Breast epithelium (tissue), 4 donors: ENCODE results near the gene KRTAP22-1. TPM values are rescaled to one million over a fixed set of nuclear protein-coding genes. Genes with fewer than 3 reads are reported as not detected.

Source experiments
- DNase-seq, 2 donors: peaks; one replicate each; pipeline ENCODE4 v3.0.0-alpha.2; 2019; ENCODE audit warnings: low spot score in 2 of 2
- H3K27ac ChIP-seq, 2 donors: fragments of 200-600 bp; sonication (generic) in 1 of 2; one replicate each; pipeline ENCODE4 v1.5.1; 2016 to 2019; ENCODE audit warnings: mild to moderate bottlenecking in 1 of 2
- H3K27me3 ChIP-seq, 2 donors: fragments of 200-600 bp; sonication (generic) in 1 of 2; one replicate each; pipeline versions ENCODE4 v1.5.1 to v1.6.0; 2017 to 2019; ENCODE audit warnings: control low read depth in 1 of 2, mild to moderate bottlenecking in 1 of 2
- H3K36me3 ChIP-seq: fragments of 200-600 bp; one replicate; pipeline ENCODE4 v1.5.1; 2019
- H3K4me1 ChIP-seq, 2 donors: fragments of 200-600 bp; sonication (generic); one replicate each; pipeline ENCODE4 v1.5.1; 2016 to 2019; ENCODE audit warnings: control low read depth in 1 of 2
- H3K4me3 ChIP-seq, 3 donors: fragments of 200-600 bp; sonication (generic); 1 replicate in 2 of 3; 2 replicates in 1 of 3; pipeline ENCODE4 v1.5.1; 2016 to 2019; ENCODE audit warnings: mild to moderate bottlenecking in 3 of 3, moderate library complexity in 2 of 3
- H3K9me3 ChIP-seq, 2 donors: fragments of 200-600 bp; sonication (generic) in 1 of 2; one replicate each; pipeline ENCODE4 v1.5.1; 2016 to 2019; ENCODE audit warnings: control low read depth in 1 of 2
- CTCF ChIP-seq, 3 donors: fragments of 450-650 bp; IDR thresholded peaks; one replicate each; pipeline ENCODE4 v1.5.1; 2016 to 2017; ENCODE audit warnings: antibody characterized with exemption in 3 of 3, mild to moderate bottlenecking in 3 of 3, moderate library complexity in 3 of 3
- POLR2A ChIP-seq: fragments of 450-650 bp; IDR thresholded peaks from one replicate; pipeline ENCODE4 v1.6.1; 2016; ENCODE audit warnings: antibody characterized with exemption, mild to moderate bottlenecking, moderate library complexity
- POLR2AphosphoS5 ChIP-seq, 3 donors: sonication (generic); formaldehyde crosslinking; IDR thresholded peaks; one replicate each; pipeline ENCODE4 v1.6.1; 2017; ENCODE audit warnings: antibody characterized with exemption in 3 of 3
- intact Hi-C: fragments of 100-400 bp; cut with DNase I; formaldehyde crosslinking; loops from one replicate; pipeline ENCODE4 v1.15.1; 2023; ENCODE audit warnings: low total_unique reads
- total RNA-seq, 3 donors: library from RNA; depleted of rRNA; stranded (reverse); fragments of >200 nt; gene quantifications; one replicate each; pipeline ENCODE4 v1.1.0, GENCODE V29; 2016

KRTAP22-1 gene
- total RNA-seq: not detected

- no peak within 1 kb of the TSS for H3K27ac ChIP-seq
- H3K4me1 ChIP-seq: no peaks in the 10 kb centered on the region
- intact Hi-C loops: no loop called here
- no peaks in the 10 kb centered on the region for H3K36me3 ChIP-seq
- no peak for DNase-seq
- TF ChIP-seq POLR2A: no peak
- no peak for TF ChIP-seq POLR2AphosphoS5 (IDR thresholded peaks at IDR 0.05)
- TF ChIP-seq CTCF (IDR thresholded peaks at IDR 0.05): no peak
- no peaks in the 10 kb centered on the region for H3K9me3 ChIP-seq
- H3K27me3 ChIP-seq: no peaks in the 10 kb centered on the region
- no peak within 1 kb of the TSS for H3K4me3 ChIP-seq
Observed at GRCh38 chr21:30600787-30601186, at the start of gene KRTAP22-1. TSS of gene KRTAP22-1 (plus strand) at chr21:30601087.

- peaks cover 0 to 6% of the 10 kb centered on the region in 2 donors for H3K9me3 ChIP-seq
- intact Hi-C loops: no loop called here
- H3K27me3 ChIP-seq: no peaks in the 10 kb centered on the region
- H3K4me3 ChIP-seq: no peak overlapping the region
- H3K4me1 ChIP-seq: no peaks in the 10 kb centered on the region
- H3K27ac ChIP-seq: no peak overlapping the region
- TF ChIP-seq CTCF (IDR thresholded peaks at IDR 0.05) (no peak), POLR2A (no peak), POLR2AphosphoS5 (IDR thresholded peaks at IDR 0.05) (no peak)
- H3K36me3 ChIP-seq: no peaks in the 10 kb centered on the region
- DNase-seq: no peak
Observed at GRCh38 chr21:30552782-30553181, 48.1 kb upstream of the KRTAP22-1 start.

GRCh38 chr21:30555095-30555494 is 45.8 kb upstream of the KRTAP22-1 start:
- no peak for DNase-seq
- TF ChIP-seq POLR2AphosphoS5 (IDR thresholded peaks at IDR 0.05) (no peak), CTCF (IDR thresholded peaks at IDR 0.05) (no peak), POLR2A (no peak)
- intact Hi-C loops: no loop called here
- H3K9me3 ChIP-seq: peaks cover 0 to 6% of the 10 kb centered on the region in 2 donors
- H3K27ac ChIP-seq: no peak overlapping the region
- no peaks in the 10 kb centered on the region for H3K4me1 ChIP-seq
- H3K4me3 ChIP-seq: no peak overlapping the region
- no peaks in the 10 kb centered on the region for H3K36me3 ChIP-seq
- H3K27me3 ChIP-seq: no peaks in the 10 kb centered on the region

GRCh38 chr21:30561264-30561895 is 39.5 kb upstream of the KRTAP22-1 start, which contains the start of gene KRTAP19-7:
TSS of gene KRTAP19-7 (minus strand) at chr21:30561314. CDS start at chr21:30561289, 25 bp downstream.
- no peaks in the 10 kb centered on the region for H3K36me3 ChIP-seq
- TF ChIP-seq CTCF (IDR thresholded peaks at IDR 0.05) (no peak), POLR2A (no peak), POLR2AphosphoS5 (IDR thresholded peaks at IDR 0.05) (no peak)
- no peak within 1 kb of the TSS for H3K27ac ChIP-seq
- no peak for DNase-seq
- H3K4me1 ChIP-seq: no peaks in the 10 kb centered on the region
- H3K9me3 ChIP-seq: no peaks in the 10 kb centered on the region
- intact Hi-C loops: no loop called here
- H3K27me3 ChIP-seq: no peaks in the 10 kb centered on the region
- H3K4me3 ChIP-seq: no peak within 1 kb of the TSS

GRCh38 chr21:30561957-30562356 is 38.9 kb upstream of the KRTAP22-1 start:
- intact Hi-C loops: no loop called here
- no peak for DNase-seq
- TF ChIP-seq POLR2A (no peak), POLR2AphosphoS5 (IDR thresholded peaks at IDR 0.05) (no peak), CTCF (IDR thresholded peaks at IDR 0.05) (no peak)

More at GRCh38 chr21:30561957-30562356, 38.9 kb upstream of the KRTAP22-1 start:
- Histone ChIP-seq H3K36me3 (no peaks in the 10 kb centered on the region), H3K4me1 (no peaks in the 10 kb centered on the region), H3K4me3 (no peak overlapping the region), H3K9me3 (no peaks in the 10 kb centered on the region), H3K27ac (no peak overlapping the region), H3K27me3 (no peaks in the 10 kb centered on the region)
